ENCODE results near the gene APOBEC3A. TPM values are rescaled to one million over a fixed set of nuclear protein-coding genes. Genes with fewer than 3 reads are reported as not detected.

The APOBEC3A gene
- total RNA-seq, 1 donor from 2014 or later: not detected

GRCh38 chr22:38953091-38953490 is 4.3 kb upstream of the APOBEC3A start:
- H3K36me3 Mint-ChIP-seq (ENCODE audit: low read depth): no peaks in the 10 kb centered on the region
- TF ChIP-seq CTCF (conservative IDR thresholded peaks at IDR 0.05): no peak
- H3K4me1 Mint-ChIP-seq: no peaks in the 10 kb centered on the region
- no peak overlapping the region for H3K4me3 Mint-ChIP-seq
- DNase-seq (ENCODE audit: low read depth, low spot score): no peak
- H3K9me3 Mint-ChIP-seq: no peaks in the 10 kb centered on the region
- no peak overlapping the region for H3K27ac Mint-ChIP-seq (ENCODE audit: unreplicated experiment)
- peaks cover 3% of the 10 kb centered on the region for H3K27me3 Mint-ChIP-seq (ENCODE audit: low read depth)

- no peak for DNase-seq (ENCODE audit: low read depth, low spot score)
- Mint-ChIP-seq H3K4me3 (no peak overlapping the region), H3K36me3 (ENCODE audit: low read depth) (no peaks in the 10 kb centered on the region), H3K27ac (ENCODE audit: unreplicated experiment) (no peak overlapping the region), H3K9me3 (no peaks in the 10 kb centered on the region), H3K4me1 (no peaks in the 10 kb centered on the region), H3K27me3 (ENCODE audit: low read depth) (peaks cover 2% of the 10 kb centered on the region)
- TF ChIP-seq CTCF (conservative IDR thresholded peaks at IDR 0.05): no peak
These were observed 3.6 kb upstream of the APOBEC3A start for GRCh38 chr22:38953577-38954413.

DNA sequence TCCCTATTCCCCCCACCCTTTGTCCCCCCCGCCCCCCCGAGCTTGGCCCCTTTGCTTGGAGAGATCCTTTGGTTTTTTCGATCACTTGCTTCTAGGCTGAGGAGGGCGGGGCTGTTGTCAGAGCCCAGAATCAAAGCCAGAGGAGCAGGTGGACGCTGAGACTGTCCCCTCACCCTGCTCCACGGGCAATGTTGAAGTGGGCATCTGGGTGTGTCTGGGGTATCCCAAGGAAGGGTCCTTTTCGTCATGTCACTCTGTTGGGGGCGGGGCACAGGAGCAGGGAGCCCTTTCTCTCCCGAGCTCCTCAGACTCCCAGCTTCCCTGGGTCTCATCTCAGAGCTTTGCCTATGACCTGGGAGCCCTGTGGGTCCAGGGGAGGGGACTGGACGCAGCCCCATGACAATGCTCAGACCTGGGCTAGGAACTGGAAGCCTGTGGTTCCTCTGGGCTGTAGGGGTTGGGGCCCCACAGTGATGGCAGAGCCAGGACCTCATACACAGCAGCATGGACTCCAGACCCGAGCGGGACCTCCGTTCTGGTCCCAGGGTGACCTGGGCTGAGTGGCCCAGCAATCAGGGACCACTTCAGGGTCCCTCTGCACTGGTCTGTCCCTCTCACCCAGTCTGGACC is 2.9 kb upstream of the APOBEC3A start:
- Mint-ChIP-seq H3K9me3 (no peaks in the 10 kb centered on the region), H3K27ac (ENCODE audit: unreplicated experiment) (no peak overlapping the region), H3K27me3 (ENCODE audit: low read depth) (peaks cover 2% of the 10 kb centered on the region)

DNA sequence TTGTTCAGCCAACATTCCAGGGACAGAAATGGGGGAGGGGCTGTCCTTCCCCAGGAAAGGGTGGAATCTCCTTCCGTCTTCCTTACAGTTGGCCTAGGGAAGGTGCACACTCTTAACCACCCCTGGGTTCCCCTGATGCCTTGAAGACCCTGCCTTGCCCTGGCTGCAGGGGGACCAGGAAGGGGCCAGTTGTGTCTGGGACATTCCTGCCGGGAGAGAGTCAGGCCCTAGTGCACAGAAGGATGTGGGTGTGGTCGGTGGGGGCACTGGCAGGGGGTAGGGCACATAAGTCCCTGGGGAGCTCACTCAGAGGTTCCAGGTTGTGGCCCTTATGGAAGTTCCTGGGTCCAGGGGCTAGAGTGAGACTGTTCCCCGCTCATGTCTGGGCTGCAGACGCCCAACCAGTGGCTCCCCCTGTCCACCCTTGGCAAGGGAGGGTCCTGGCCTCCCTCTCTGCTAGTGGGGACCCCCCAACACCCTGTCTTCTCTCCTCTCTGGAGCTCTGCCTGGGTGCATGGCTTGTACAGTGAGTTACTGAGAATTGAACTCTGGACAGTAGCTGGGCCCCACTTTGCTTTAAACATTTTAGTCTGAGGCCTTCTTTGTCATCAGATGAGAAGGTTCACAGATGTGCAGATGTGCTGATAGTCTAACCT is 2.0 kb upstream of the APOBEC3A start:
- no peaks in the 10 kb centered on the region for H3K36me3 Mint-ChIP-seq (ENCODE audit: low read depth)
- H3K4me3 Mint-ChIP-seq: no peak overlapping the region
- DNase-seq (ENCODE audit: low read depth, low spot score): no peak
- TF ChIP-seq CTCF (conservative IDR thresholded peaks at IDR 0.05): no peak
- H3K4me1 Mint-ChIP-seq: no peaks in the 10 kb centered on the region
- H3K27ac Mint-ChIP-seq (ENCODE audit: unreplicated experiment): no peak overlapping the region
- H3K27me3 Mint-ChIP-seq (ENCODE audit: low read depth): peaks cover 2% of the 10 kb centered on the region
- no peaks in the 10 kb centered on the region for H3K9me3 Mint-ChIP-seq

More for the DNA sequence above, 2.9 kb upstream of the APOBEC3A start:
- H3K36me3 Mint-ChIP-seq (ENCODE audit: low read depth): no peaks in the 10 kb centered on the region
- H3K4me3 Mint-ChIP-seq: no peak overlapping the region
- no peak for DNase-seq (ENCODE audit: low read depth, low spot score)
- no peak for TF ChIP-seq CTCF (conservative IDR thresholded peaks at IDR 0.05)
- H3K4me1 Mint-ChIP-seq: no peaks in the 10 kb centered on the region

DNA sequence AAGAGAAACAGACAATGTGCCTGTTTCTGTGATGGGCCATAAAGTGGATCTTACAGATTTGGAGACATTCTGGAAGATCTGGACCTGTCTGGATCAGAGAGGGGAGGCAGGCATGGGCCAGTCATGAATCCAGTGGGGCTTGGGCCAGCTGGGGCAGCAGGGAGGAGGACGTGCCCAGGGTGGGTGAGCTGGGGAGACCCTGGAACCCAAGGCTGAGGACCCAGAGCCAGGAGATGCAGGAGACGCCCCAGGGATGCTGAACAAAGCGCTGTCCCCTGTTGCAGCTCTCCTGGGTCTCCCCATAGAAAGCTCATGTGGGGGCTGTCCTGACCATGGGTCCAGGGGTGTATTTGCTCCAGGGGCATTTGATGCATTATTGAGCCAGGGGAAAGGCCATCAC is 1.5 kb upstream of the APOBEC3A start:
- H3K27me3 Mint-ChIP-seq (ENCODE audit: low read depth): peaks cover 2% of the 10 kb centered on the region
- H3K36me3 Mint-ChIP-seq (ENCODE audit: low read depth): no peaks in the 10 kb centered on the region
- TF ChIP-seq CTCF (conservative IDR thresholded peaks at IDR 0.05): no peak
- no peak overlapping the region for H3K4me3 Mint-ChIP-seq
- H3K9me3 Mint-ChIP-seq: no peaks in the 10 kb centered on the region
- H3K27ac Mint-ChIP-seq (ENCODE audit: unreplicated experiment): no peak overlapping the region
- DNase-seq (ENCODE audit: low read depth, low spot score): no peak
- no peaks in the 10 kb centered on the region for H3K4me1 Mint-ChIP-seq
